Esophagus muscularis mucosa (tissue), 4 donors: ENCODE data around the gene TNNT1. TPM values are rescaled to one million over a fixed set of nuclear protein-coding genes. Genes with fewer than 3 reads are reported as not detected.
A peak's percentile ranks its signal among the peaks of the same experiment; 100 is the strongest.
"Not testable (repeated sequence)": the region's sequence is repeated elsewhere in the genome, so short reads cannot be mapped to it uniquely, and the experiment has no call there.

Source experiments
- DNase-seq: peaks from one replicate; pipeline ENCODE4 v3.0.0-alpha.2; 2017; ENCODE audit errors: extremely low spot score
- H3K27ac ChIP-seq, 4 donors: fragments of 200-600 bp; sonication (generic); replicated peaks in 1 of 4; 1 replicate in 3 of 4; 2 replicates in 1 of 4; pipeline ENCODE4 v1.5.1; 2016 to 2019; ENCODE audit warnings: mild to moderate bottlenecking in 1 of 4
- H3K27me3 ChIP-seq, 4 donors: fragments of 200-600 bp; sonication (generic); one replicate each; pipeline versions ENCODE4 v1.5.1 to v1.6.0; 2016 to 2019
- H3K36me3 ChIP-seq, 4 donors: fragments of 200-600 bp; sonication (generic); one replicate each; pipeline ENCODE4 v1.5.1; 2016 to 2019
- H3K4me1 ChIP-seq, 4 donors: fragments of 200-600 bp; sonication (generic); one replicate each; pipeline ENCODE4 v1.5.1; 2016 to 2019
- H3K4me3 ChIP-seq, 4 donors: fragments of 200-600 bp; sonication (generic); 1 replicate in 2 of 4; 2 replicates in 2 of 4; pipeline ENCODE4 v1.5.1; 2016 to 2019; ENCODE audit warnings: mild to moderate bottlenecking in 4 of 4, moderate library complexity in 1 of 4
- H3K9me3 ChIP-seq, 4 donors: fragments of 200-600 bp; sonication (generic); 1 replicate in 3 of 4; 2 replicates in 1 of 4; pipeline ENCODE4 v1.5.1; 2016 to 2019
- EP300 ChIP-seq: sonication (generic); formaldehyde crosslinking; IDR thresholded peaks from one replicate; pipeline ENCODE4 v1.6.1; 2017; ENCODE audit warnings: antibody characterized with exemption
- POLR2A ChIP-seq: fragments of 450-650 bp; IDR thresholded peaks from one replicate; pipeline ENCODE4 v1.6.1; 2017; ENCODE audit warnings: antibody characterized with exemption, moderate library complexity, mild to moderate bottlenecking, low read depth
- POLR2AphosphoS5 ChIP-seq, 2 donors: sonication (generic); formaldehyde crosslinking; IDR thresholded peaks; one replicate each; pipeline ENCODE4 v1.6.1; 2017; ENCODE audit warnings: antibody characterized with exemption in 2 of 2
- WGBS: methylation state at CpG from one replicate; pipeline ENCODE4 v1.1.5; 2018; 5-methylcytosine and 5-hydroxymethylcytosine counted together
- intact Hi-C: fragments of 100-400 bp; cut with DNase I; formaldehyde crosslinking; loops from one replicate; pipeline ENCODE4 v1.15.1; 2023
- total RNA-seq, 4 donors: library from RNA; depleted of rRNA; stranded (reverse); fragments of >200 nt; gene quantifications; one replicate each; pipeline versions ENCODE4 v1.1.0 to v1.2.1, GENCODE V29; 2016
- TF ChIP-seq, protein P1 (sequence below), 3 experiments: fragments of 200-600 bp in 2 of 3; fragments of 450-650 bp in 1 of 3; sonication (generic) in 2 of 3; IDR thresholded peaks; one replicate each; pipeline ENCODE4 v1.5.1; 2017 to 2019; ENCODE audit warnings: antibody characterized with exemption in 3 of 3, mild to moderate bottlenecking in 2 of 3, moderate library complexity in 1 of 3

TNNT1 gene
- total RNA-seq, 4 donors from 2014 or later = 2.0 TPM; not detected in 3

DNA sequence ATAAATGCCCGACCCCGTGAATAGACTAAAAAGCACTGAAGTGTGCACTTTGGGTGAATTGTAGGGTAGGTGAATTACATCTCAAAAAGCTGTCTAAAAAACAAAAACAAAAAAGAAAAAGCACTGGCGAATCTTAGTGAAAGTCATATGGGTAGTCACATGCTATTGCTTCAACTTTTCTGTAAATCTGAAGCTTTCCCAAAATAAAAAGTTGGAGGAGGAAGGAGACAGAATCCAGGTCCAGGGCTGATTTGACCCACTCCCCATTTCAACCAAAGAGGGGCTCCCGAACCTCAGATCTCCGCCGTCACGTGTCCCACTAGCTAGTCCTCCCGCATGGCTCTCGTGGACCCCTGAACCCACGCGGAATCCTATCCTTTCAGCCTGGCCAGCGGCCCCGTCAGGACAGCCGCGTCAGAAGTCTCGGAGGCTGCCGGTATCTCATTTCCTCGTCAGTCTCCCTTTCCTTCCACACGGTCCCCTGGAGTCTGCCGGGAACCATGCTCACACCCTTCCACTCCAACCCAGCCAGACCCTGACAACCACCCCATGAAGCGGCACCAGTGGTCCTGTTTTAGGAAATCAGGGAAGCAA, 37.7 kb downstream of the TNNT1 start:
- peak in 1 of 2 donors; percentile 49 for TF ChIP-seq POLR2AphosphoS5 (IDR thresholded peaks at IDR 0.05)
- TF ChIP-seq, protein P1, sequence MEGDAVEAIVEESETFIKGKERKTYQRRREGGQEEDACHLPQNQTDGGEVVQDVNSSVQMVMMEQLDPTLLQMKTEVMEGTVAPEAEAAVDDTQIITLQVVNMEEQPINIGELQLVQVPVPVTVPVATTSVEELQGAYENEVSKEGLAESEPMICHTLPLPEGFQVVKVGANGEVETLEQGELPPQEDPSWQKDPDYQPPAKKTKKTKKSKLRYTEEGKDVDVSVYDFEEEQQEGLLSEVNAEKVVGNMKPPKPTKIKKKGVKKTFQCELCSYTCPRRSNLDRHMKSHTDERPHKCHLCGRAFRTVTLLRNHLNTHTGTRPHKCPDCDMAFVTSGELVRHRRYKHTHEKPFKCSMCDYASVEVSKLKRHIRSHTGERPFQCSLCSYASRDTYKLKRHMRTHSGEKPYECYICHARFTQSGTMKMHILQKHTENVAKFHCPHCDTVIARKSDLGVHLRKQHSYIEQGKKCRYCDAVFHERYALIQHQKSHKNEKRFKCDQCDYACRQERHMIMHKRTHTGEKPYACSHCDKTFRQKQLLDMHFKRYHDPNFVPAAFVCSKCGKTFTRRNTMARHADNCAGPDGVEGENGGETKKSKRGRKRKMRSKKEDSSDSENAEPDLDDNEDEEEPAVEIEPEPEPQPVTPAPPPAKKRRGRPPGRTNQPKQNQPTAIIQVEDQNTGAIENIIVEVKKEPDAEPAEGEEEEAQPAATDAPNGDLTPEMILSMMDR (IDR thresholded peaks at IDR 0.05) = no peak
- 73% methylated on average over 18 of the region's 21 CpGs for WGBS
- H3K4me3 ChIP-seq = peak overlapping the region; percentile 6 to 25 (median 16)
- no peaks in the 10 kb centered on the region for H3K9me3 ChIP-seq
- peaks cover 50 to 75% (median 69%) of the 10 kb centered on the region in 4 donors for H3K4me1 ChIP-seq
- peak overlapping the region; percentile 96 to 99 (median 97) for H3K27ac ChIP-seq
- no peaks in the 10 kb centered on the region for H3K27me3 ChIP-seq
- intact Hi-C loops = loop anchor here (10.0 kb wide), 1 partner anchor 543 kb away; the partner anchor contains the start of gene U2AF2
- DNase-seq = no peak
- H3K36me3 ChIP-seq = peaks cover 16 to 44% (median 40%) of the 10 kb centered on the region in 4 donors

DNA sequence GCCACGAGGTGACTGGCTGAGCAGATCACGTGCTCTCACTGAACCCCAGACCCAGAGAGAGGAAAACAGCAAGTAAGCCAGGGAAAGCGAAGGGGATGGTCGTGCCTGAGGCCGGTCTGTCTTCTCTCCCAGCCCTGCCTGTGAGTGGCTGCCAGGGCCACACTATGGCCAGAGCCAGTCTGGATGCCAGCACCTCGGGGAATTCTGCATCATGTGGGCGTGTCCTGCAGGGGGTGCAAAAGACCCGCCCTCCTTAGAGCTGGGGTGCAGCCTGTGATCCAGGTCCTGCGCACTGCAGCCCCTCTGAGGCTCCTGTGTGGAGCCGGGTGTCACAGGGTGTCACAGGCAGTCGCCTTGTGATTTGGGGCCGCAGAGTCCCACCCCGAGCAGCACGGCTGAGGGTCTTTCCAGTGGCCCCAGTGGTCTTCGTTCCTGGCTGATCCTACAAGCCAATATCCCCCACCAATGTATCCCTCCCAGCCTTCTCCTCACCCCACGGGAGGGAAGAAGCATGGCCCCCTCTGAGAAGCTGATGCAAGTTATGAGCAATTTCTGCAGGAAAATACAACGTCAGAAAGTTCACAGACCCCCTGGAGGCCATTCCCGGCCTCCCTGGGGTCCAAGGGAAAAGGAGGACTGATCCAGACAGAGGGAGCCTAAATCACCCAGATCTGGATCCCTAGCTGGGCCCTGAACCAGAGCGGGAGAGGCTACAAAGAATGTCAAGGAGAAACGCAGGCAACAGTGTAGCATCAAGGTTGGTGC, 39.3 kb downstream of the TNNT1 start:
- Histone ChIP-seq H3K4me3 (no peak overlapping the region), H3K36me3 (peaks cover 16 to 59% (median 47%) of the 10 kb centered on the region in 4 donors), H3K27me3 (no peaks in the 10 kb centered on the region), H3K27ac (peak overlapping the region; percentile 96 to 99 (median 97)), H3K9me3 (no peaks in the 10 kb centered on the region), H3K4me1 (peaks cover 34 to 59% (median 52%) of the 10 kb centered on the region in 4 donors)
- intact Hi-C loops = loop anchor here (10.0 kb wide), 1 partner anchor 545 kb away; the partner anchor contains the start of gene U2AF2
- WGBS = 82% methylated on average over 15 of the region's 20 CpGs
- TF ChIP-seq POLR2A (no peak), EP300 (no peak), POLR2AphosphoS5 (IDR thresholded peaks at IDR 0.05) (no peak)
- TF ChIP-seq, protein P1 (IDR thresholded peaks at IDR 0.05) = no peak
- DNase-seq = no peak

DNA sequence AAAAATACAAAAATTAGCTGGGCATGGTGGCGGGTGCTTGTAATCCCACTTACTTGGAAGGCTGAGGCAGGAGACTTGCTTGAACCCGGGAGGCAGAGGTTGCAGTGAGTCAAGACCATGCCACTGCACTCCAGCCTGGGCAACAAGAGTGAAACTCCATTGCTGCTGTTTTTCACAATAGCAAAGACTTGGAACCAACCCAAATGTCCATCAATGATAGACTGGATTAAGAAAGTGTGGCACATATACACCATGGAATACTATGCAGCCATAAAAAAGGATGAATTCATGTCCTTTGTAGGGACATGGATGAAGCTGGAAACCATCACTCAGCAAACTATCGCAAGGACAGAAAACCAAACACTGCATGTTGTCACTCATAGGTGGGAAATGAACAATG, 41.8 kb downstream of the TNNT1 start:
- H3K4me3 ChIP-seq, H3K27me3 ChIP-seq, H3K9me3 ChIP-seq, H3K27ac ChIP-seq, intact Hi-C loops, DNase-seq: not testable (repeated sequence)
- WGBS = 100% methylated on average over 3 of the region's 3 CpGs
- Histone ChIP-seq H3K36me3 (peaks cover 28 to 70% (median 57%) of the 10 kb centered on the region in 4 donors), H3K4me1 (peaks cover 10 to 34% (median 28%) of the 10 kb centered on the region in 4 donors)

DNA sequence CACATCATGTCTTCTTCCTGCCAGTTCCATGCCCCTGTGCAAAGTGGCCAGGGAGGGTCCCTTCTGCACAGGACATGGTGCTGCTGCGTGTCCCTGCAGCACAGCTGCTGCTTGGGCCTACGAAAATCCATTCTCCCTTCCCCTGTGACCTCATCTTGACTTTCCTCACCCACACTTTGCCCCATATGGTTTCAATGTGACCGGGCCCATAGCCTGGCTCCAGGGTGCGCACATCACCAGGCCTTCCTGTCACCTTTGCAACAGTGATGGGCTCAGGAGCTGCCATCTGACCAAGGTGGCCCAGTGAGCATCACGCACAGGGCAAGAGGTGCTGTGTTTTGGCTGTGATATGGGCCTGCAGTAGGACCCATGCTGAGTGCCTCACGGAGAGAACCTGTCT, 42.4 kb downstream of the TNNT1 start:
- Histone ChIP-seq H3K27ac (no peak overlapping the region), H3K36me3 (peaks cover 35 to 70% (median 60%) of the 10 kb centered on the region in 4 donors), H3K9me3 (peaks cover 0 to 6% (median 2%) of the 10 kb centered on the region in 4 donors), H3K4me3 (no peak overlapping the region), H3K27me3 (no peaks in the 10 kb centered on the region), H3K4me1 (peaks cover 3 to 28% (median 21%) of the 10 kb centered on the region in 4 donors)
- intact Hi-C loops = no loop called here
- WGBS = 92% methylated on average over 5 of the region's 6 CpGs
- no peak for DNase-seq
- TF ChIP-seq EP300 = no peak
- no peak for TF ChIP-seq POLR2A

DNA sequence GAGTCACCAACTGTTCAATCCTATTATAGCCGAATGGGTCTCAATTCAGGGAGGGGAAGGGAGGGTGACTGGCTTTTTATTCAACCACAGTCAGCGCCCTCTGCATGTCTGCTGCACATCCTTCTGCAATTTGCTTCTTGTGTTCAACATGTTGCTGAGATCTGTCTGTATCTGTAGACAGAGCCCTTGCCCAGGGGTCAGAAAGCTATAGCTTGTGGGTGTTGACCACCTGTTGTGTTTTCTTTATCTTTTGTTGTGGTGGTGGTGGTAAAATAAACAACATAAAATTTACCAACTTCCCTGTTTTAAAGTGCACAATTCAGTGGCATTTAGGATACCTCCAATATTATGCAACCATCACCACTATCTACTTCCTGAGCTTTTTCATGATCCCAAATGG, 43.8 kb downstream of the TNNT1 start:
- no peaks in the 10 kb centered on the region for H3K27me3 ChIP-seq
- H3K36me3 ChIP-seq = peaks cover 42 to 80% (median 70%) of the 10 kb centered on the region in 4 donors
- intact Hi-C loops = no loop called here

More for the DNA sequence above, 43.8 kb downstream of the TNNT1 start:
- no peak for DNase-seq
- WGBS = no CpG with 5 or more reads among the region's 2 CpGs
- Histone ChIP-seq H3K4me3 (no peak overlapping the region), H3K4me1 (peaks cover 5 to 23% (median 8%) of the 10 kb centered on the region in 4 donors), H3K9me3 (peaks cover 0 to 6% (median 2%) of the 10 kb centered on the region in 4 donors), H3K27ac (no peak overlapping the region)
- TF ChIP-seq EP300 (no peak), POLR2AphosphoS5 (IDR thresholded peaks at IDR 0.05) (no peak), POLR2A (no peak)
- TF ChIP-seq, protein P1 (IDR thresholded peaks at IDR 0.05) = no peak
